Lung (tissue), 12 donors: Measurements from ENCODE around the gene TMEM176B. TPM values are rescaled to one million over a fixed set of nuclear protein-coding genes. Genes with fewer than 3 reads are reported as not detected.

Experiments
- ATAC-seq: fragments of 200-7000 bp; cut with Tn5 transposase; one replicate; pipeline ENCODE4 v1.9.1; 2020; ENCODE audit warnings: moderate number of reproducible peaks; ENCODE audit not compliant: insufficient read depth, low FRiP score
- DNase-seq, 3 donors: peaks; one replicate each; pipeline ENCODE4 v3.0.0-alpha.2; 2013 to 2017
- H3K27ac ChIP-seq, 2 donors: one replicate each; pipeline ENCODE4 v1.5.1; 2013; ENCODE audit warnings: mild to moderate bottlenecking in 2 of 2, moderate library complexity in 2 of 2, control low read depth in 1 of 2, inconsistent platforms in 1 of 2, low read depth in 1 of 2, low read length in 1 of 2
- H3K27me3 ChIP-seq, 3 donors: one replicate each; pipeline ENCODE4 v1.5.1; 2013; ENCODE audit warnings: low read length in 2 of 3; ENCODE audit not compliant: control insufficient read depth in 3 of 3, insufficient read depth in 3 of 3
- H3K36me3 ChIP-seq, 4 donors: one replicate each; pipeline ENCODE4 v1.5.1; 2013; ENCODE audit warnings: low read length in 4 of 4, mild to moderate bottlenecking in 1 of 4, moderate library complexity in 1 of 4; ENCODE audit not compliant: control insufficient read depth in 4 of 4, insufficient read depth in 4 of 4
- H3K4me1 ChIP-seq, 5 donors: one replicate each; pipeline ENCODE4 v1.5.1; 2013; ENCODE audit warnings: low read length in 5 of 5, mild to moderate bottlenecking in 2 of 5, moderate library complexity in 1 of 5; ENCODE audit not compliant: control insufficient read depth in 5 of 5, insufficient read depth in 5 of 5
- H3K4me3 ChIP-seq: one replicate; pipeline ENCODE4 v1.5.1; 2013; ENCODE audit warnings: mild to moderate bottlenecking, control low read depth, moderate library complexity
- H3K9ac ChIP-seq, 2 donors: one replicate each; pipeline ENCODE4 v1.5.1; 2013; ENCODE audit warnings: low read length in 2 of 2, control low read depth in 1 of 2; ENCODE audit not compliant: insufficient read depth in 1 of 2
- H3K9me3 ChIP-seq, 4 donors: one replicate each; pipeline ENCODE4 v1.5.1; 2013; ENCODE audit warnings: low read length in 3 of 4, mild to moderate bottlenecking in 1 of 4, moderate library complexity in 1 of 4; ENCODE audit not compliant: control insufficient read depth in 4 of 4, insufficient read depth in 3 of 4
- CTCF ChIP-seq: IDR thresholded peaks from 2 replicates; pipeline ENCODE4 v1.5.1; 2012; ENCODE audit warnings: mild to moderate bottlenecking; ENCODE audit errors: control extremely low read depth, extremely low read depth
- WGBS, 2 donors: extraction: QIAGEN DNeasy Blood & Tissue Kit; methylation state at CpG; one replicate each; pipeline ENCODE4 v1.1.7; 2013; 5-methylcytosine and 5-hydroxymethylcytosine counted together
- polyA plus RNA-seq, 2 donors: library from polyadenylated mRNA; stranded (reverse); fragments of 200-250 nt; gene quantifications; one replicate each; pipeline ENCODE4 v1.2.1, GENCODE V29; 2013
- total RNA-seq, 2 donors: library from RNA; depleted of rRNA in 1 of 2; stranded (reverse); fragments of >200 nt in 1 of 2; gene quantifications; one replicate each; pipeline ENCODE4 v1.2.1, GENCODE V29; 2014 to 2021
- donor health status: control.
- donor health status: control.
- donor health status: Bipolar disorder and iron deficiency.
- donor health status: healthy.
- donor health status: DM: yes; HTN: yes; CAD: no.

Gene TMEM176B
- total and polyA plus RNA-seq, 4 donors: 14.6 to 54.8 (median 38.2) TPM

DNA sequence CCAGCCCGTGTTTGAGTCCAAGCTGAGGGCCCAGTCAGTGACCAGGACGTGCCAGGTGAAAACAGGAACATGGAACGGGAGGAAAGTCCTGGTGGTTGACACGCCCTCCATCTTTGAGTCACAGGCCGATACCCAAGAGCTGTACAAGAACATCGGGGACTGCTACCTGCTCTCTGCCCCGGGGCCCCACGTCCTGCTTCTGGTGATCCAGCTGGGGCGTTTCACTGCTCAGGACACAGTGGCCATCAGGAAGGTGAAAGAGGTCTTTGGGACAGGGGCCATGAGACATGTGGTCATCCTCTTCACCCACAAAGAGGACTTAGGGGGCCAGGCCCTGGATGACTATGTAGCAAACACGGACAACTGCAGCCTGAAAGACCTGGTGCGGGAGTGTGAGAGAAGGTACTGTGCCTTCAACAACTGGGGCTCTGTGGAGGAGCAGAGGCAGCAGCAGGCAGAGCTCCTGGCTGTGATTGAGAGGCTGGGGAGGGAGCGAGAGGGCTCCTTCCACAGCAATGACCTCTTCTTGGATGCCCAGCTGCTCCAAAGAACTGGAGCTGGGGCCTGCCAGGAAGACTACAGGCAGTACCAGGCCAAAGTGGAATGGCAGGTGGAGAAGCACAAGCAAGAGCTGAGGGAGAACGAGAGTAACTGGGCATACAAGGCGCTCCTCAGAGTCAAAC, 57.7 kb downstream of the TMEM176B start:
- Histone ChIP-seq H3K4me3 (no peak overlapping the region), H3K9me3 (no peaks in the 10 kb centered on the region), H3K36me3 (peaks cover 0 to 18% (median 0%) of the 10 kb centered on the region in 4 donors), H3K4me1 (peaks cover 0 to 9% (median 0%) of the 10 kb centered on the region in 5 donors), H3K27me3 (peaks cover 0 to 4% (median 0%) of the 10 kb centered on the region in 3 donors), H3K27ac (peak overlapping the region in 1 of 2 donors; percentile 68), H3K9ac (no peak overlapping the region)
- no peak for TF ChIP-seq CTCF
- DNase-seq (no peak), ATAC-seq (no peak)
- WGBS, 2 donors: 73 to 88% methylated on average over 14 of the region's 14 CpGs

Other genes starting within 250 kb of the TMEM176B start
- gene GIMAP4, start 233.0 kb downstream of the TMEM176B start, total RNA-seq: 10 to 100 TPM; 49.0 to 66.2 TPM
- 10 to 100 TPM; 26.2 to 48.3 TPM for gene GIMAP4, start 233.0 kb downstream of the TMEM176B start, polyA plus RNA-seq
- gene GIMAP6, start 168.0 kb downstream of the TMEM176B start, total RNA-seq: 10 to 100 TPM; 38.9 to 53.7 TPM
- gene GIMAP6, start 168.0 kb downstream of the TMEM176B start, polyA plus RNA-seq: 10 to 100 TPM; 12.1 to 41.2 TPM
- 10 to 100 TPM; 14.1 to 24.9 TPM for gene GIMAP2, start 114.7 kb downstream of the TMEM176B start, total RNA-seq
- 10 to 100 TPM; 10.7 to 22.0 TPM for gene GIMAP2, start 114.7 kb downstream of the TMEM176B start, polyA plus RNA-seq
- 1 to 10 TPM; 4.6 to 9.5 TPM for gene GIMAP1, start 83.8 kb downstream of the TMEM176B start, total RNA-seq
- 10 to 100 TPM in 1 of 2 donors, 1 to 10 TPM in 1; 5.7 to 10.0 TPM for gene GIMAP1, start 83.8 kb downstream of the TMEM176B start, polyA plus RNA-seq
- 10 to 100 TPM; 24.8 to 27.3 TPM for gene GIMAP5, start 62.9 kb downstream of the TMEM176B start, total RNA-seq
- gene GIMAP5, start 62.9 kb downstream of the TMEM176B start, polyA plus RNA-seq: 10 to 100 TPM; 47.9 to 60.6 TPM
- gene TMEM176A, start 405 bp upstream of the TMEM176B start, total RNA-seq: 10 to 100 TPM; 18.3 to 33.1 TPM
- gene TMEM176A, start 405 bp upstream of the TMEM176B start, polyA plus RNA-seq: 10 to 100 TPM; 21.3 to 25.4 TPM
- under 1 TPM; 0.48 to 0.92 TPM for gene AOC1, start 52.2 kb upstream of the TMEM176B start, total RNA-seq
- gene AOC1, start 52.2 kb upstream of the TMEM176B start, polyA plus RNA-seq: 1 to 10 TPM in 1 of 2 donors, under 1 TPM in 1; 0.35 to 1.3 TPM
- gene KCNH2, start 178.0 kb upstream of the TMEM176B start, total RNA-seq: 1 to 10 TPM; 1.7 to 2.0 TPM
- gene KCNH2, start 178.0 kb upstream of the TMEM176B start, polyA plus RNA-seq: under 1 TPM; 0.43 to 0.82 TPM
- gene NOS3, start 190.7 kb upstream of the TMEM176B start, total RNA-seq: 10 to 100 TPM; 11.9 to 31.0 TPM
- 10 to 100 TPM in 1 of 2 donors, 1 to 10 TPM in 1; 9.3 to 11.9 TPM for gene NOS3, start 190.7 kb upstream of the TMEM176B start, polyA plus RNA-seq
- 1 to 10 TPM; 1.1 to 2.8 TPM for gene ATG9B, start 224.1 kb upstream of the TMEM176B start, total RNA-seq
- 1 to 10 TPM in 1 of 2 donors, under 1 TPM in 1; 0.78 to 1.8 TPM for gene ATG9B, start 224.1 kb upstream of the TMEM176B start, polyA plus RNA-seq
- 10 to 100 TPM; 21.8 to 61.5 TPM for gene ABCB8, start 228.1 kb upstream of the TMEM176B start, total RNA-seq
- gene ABCB8, start 228.1 kb upstream of the TMEM176B start, polyA plus RNA-seq: 10 to 100 TPM; 28.7 to 28.9 TPM
- 1 to 10 TPM in 1 of 2 donors, under 1 TPM in 1; 0.37 to 3.9 TPM for gene ASIC3, start 248.2 kb upstream of the TMEM176B start, total RNA-seq
- 1 to 10 TPM; 1.6 to 3.2 TPM for gene ASIC3, start 248.2 kb upstream of the TMEM176B start, polyA plus RNA-seq